ENCODE data around the gene SLC16A2.

Gene SLC16A2

GRCh38 chrX:74531081-74531480 is 109.8 kb downstream of the SLC16A2 start:
- TF ChIP-seq GATA2 (IDR thresholded peaks at IDR 0.05; ENCODE audit: low read depth, low read length) (no peak), GATA3 (IDR thresholded peaks at IDR 0.05; ENCODE audit: low read depth, low read length) (no peak)

GRCh38 chrX:74534569-74535038 is 113.3 kb downstream of the SLC16A2 start:
- TF ChIP-seq GATA2 (IDR thresholded peaks at IDR 0.05; ENCODE audit: low read depth, low read length) (no peak), GATA3 (IDR thresholded peaks at IDR 0.05; ENCODE audit: low read depth, low read length) (no peak)

GRCh38 chrX:74535086-74535407 is 113.8 kb downstream of the SLC16A2 start:
- TF ChIP-seq GATA2 (IDR thresholded peaks at IDR 0.05; ENCODE audit: low read depth, low read length) (no peak), GATA3 (IDR thresholded peaks at IDR 0.05; ENCODE audit: low read depth, low read length) (no peak)

- TF ChIP-seq GATA2 (IDR thresholded peaks at IDR 0.05; ENCODE audit: low read depth, low read length): no peak
- TF ChIP-seq GATA3 (IDR thresholded peaks at IDR 0.05; ENCODE audit: low read depth, low read length): no peak
Observed at GRCh38 chrX:74535408-74536151, 114.3 kb downstream of the SLC16A2 start.

GRCh38 chrX:74536152-74536831 is 115.0 kb downstream of the SLC16A2 start:
- TF ChIP-seq GATA2 (IDR thresholded peaks at IDR 0.05; ENCODE audit: low read depth, low read length) (no peak), GATA3 (IDR thresholded peaks at IDR 0.05; ENCODE audit: low read depth, low read length) (no peak)

GRCh38 chrX:74536832-74537371 is 115.6 kb downstream of the SLC16A2 start:
- no peak for TF ChIP-seq GATA3 (IDR thresholded peaks at IDR 0.05; ENCODE audit: low read depth, low read length)
- no peak for TF ChIP-seq GATA2 (IDR thresholded peaks at IDR 0.05; ENCODE audit: low read depth, low read length)

- TF ChIP-seq GATA2 (IDR thresholded peaks at IDR 0.05; ENCODE audit: low read depth, low read length): no peak
- TF ChIP-seq GATA3 (IDR thresholded peaks at IDR 0.05; ENCODE audit: low read depth, low read length): no peak
Observed at GRCh38 chrX:74540635-74541249, 119.4 kb downstream of the SLC16A2 start.

- TF ChIP-seq GATA2 (IDR thresholded peaks at IDR 0.05; ENCODE audit: low read depth, low read length) (no peak), GATA3 (IDR thresholded peaks at IDR 0.05; ENCODE audit: low read depth, low read length) (no peak)
Observed at GRCh38 chrX:74545880-74546523, 124.7 kb downstream of the SLC16A2 start.

- no peak for TF ChIP-seq GATA3 (IDR thresholded peaks at IDR 0.05; ENCODE audit: low read depth, low read length)
- TF ChIP-seq GATA2 (IDR thresholded peaks at IDR 0.05; ENCODE audit: low read depth, low read length): no peak
Observed at GRCh38 chrX:74546984-74547383, 125.7 kb downstream of the SLC16A2 start.

- no peak for TF ChIP-seq GATA3 (IDR thresholded peaks at IDR 0.05; ENCODE audit: low read depth, low read length)
- TF ChIP-seq GATA2 (IDR thresholded peaks at IDR 0.05; ENCODE audit: low read depth, low read length): no peak
Observed at GRCh38 chrX:74550295-74550802, 129.1 kb downstream of the SLC16A2 start.

- no peak for TF ChIP-seq GATA2 (IDR thresholded peaks at IDR 0.05; ENCODE audit: low read depth, low read length)
- TF ChIP-seq GATA3 (IDR thresholded peaks at IDR 0.05; ENCODE audit: low read depth, low read length): no peak
Observed at GRCh38 chrX:74551934-74552333, 130.6 kb downstream of the SLC16A2 start.

GRCh38 chrX:74557378-74557777 is 136.1 kb downstream of the SLC16A2 start:
- TF ChIP-seq GATA2 (IDR thresholded peaks at IDR 0.05; ENCODE audit: low read depth, low read length) (no peak), GATA3 (IDR thresholded peaks at IDR 0.05; ENCODE audit: low read depth, low read length) (no peak)

GRCh38 chrX:74578137-74578536 is 156.8 kb downstream of the SLC16A2 start:
- no peak for TF ChIP-seq GATA3 (IDR thresholded peaks at IDR 0.05; ENCODE audit: low read depth, low read length)

Measured in SH-SY5Y (cell line).